ENCODE measurements around the gene MAFG. TPM values are rescaled to one million over a fixed set of nuclear protein-coding genes. Genes with fewer than 3 reads are reported as not detected.
A peak's percentile ranks its signal among the peaks of the same experiment; 100 is the strongest.

MAFG gene
- total and polyA plus RNA-seq, 9 of the 15 experiments (the other 6 are each of a cell fraction or from before 2014, with no cell fraction given), result 1.1 to 58.1 (median 24.9) TPM

- TF ChIP-seq NFYB (IDR thresholded peaks at IDR 0.05; ENCODE audit: extremely low read depth, insufficient read length) (no peak), RBFOX2 (IDR thresholded peaks at IDR 0.05; ENCODE audit: low read depth, low read length) (peak; percentile 25), TAF15 (IDR thresholded peaks at IDR 0.05; ENCODE audit: low read depth, low read length) (no peak), NR3C1 (CRISPR knock-in tag; IDR thresholded peaks at IDR 0.05) (no peak), PRDM10 (IDR thresholded peaks at IDR 0.05; ENCODE audit: partially characterized antibody) (no peak), TEAD2 (tag; IDR thresholded peaks at IDR 0.05) (no peak), SRSF7 (optimal IDR thresholded peaks at IDR 0.05; ENCODE audit: low read depth, low read length) (no peak), EHMT2 (IDR thresholded peaks at IDR 0.05) (no peak), MIER1 (IDR thresholded peaks at IDR 0.05; ENCODE audit: low read depth) (no peak), TAF7 (tag; IDR thresholded peaks at IDR 0.05) (no peak), ZNF134 (CRISPR knock-in tag; conservative IDR thresholded peaks at IDR 0.05) (no peak), ETV6 (IDR thresholded peaks at IDR 0.05; ENCODE audit: borderline replicate concordance in 1 of 2, low read depth in 2 of 2, low read length in 1 of 2) (no peak), ETV6 (CRISPR knock-in tag; IDR thresholded peaks at IDR 0.05; ENCODE audit: borderline replicate concordance) (no peak), STAT6 (CRISPR knock-in tag; IDR thresholded peaks at IDR 0.05) (no peak), ZBED1 (IDR thresholded peaks at IDR 0.05) (no peak), CCNT2 (IDR thresholded peaks at IDR 0.05; ENCODE audit: borderline replicate concordance, extremely low read depth, insufficient read length, low read depth, low read length) (peak; percentile 56), PTBP1 (IDR thresholded peaks at IDR 0.05; ENCODE audit: low read depth, low read length) (no peak), JUN (IDR thresholded peaks at IDR 0.05; ENCODE audit: borderline replicate concordance, low read depth, low read length) (no peak), JUN (CRISPR knock-in tag; IDR thresholded peaks at IDR 0.05; ENCODE audit: borderline replicate concordance) (no peak), ZC3H8 (IDR thresholded peaks at IDR 0.05) (no peak), ZNF124 (CRISPR knock-in tag; IDR thresholded peaks at IDR 0.05) (no peak), SRSF3 (IDR thresholded peaks at IDR 0.05; ENCODE audit: insufficient read depth, low read length) (no peak)
These were observed 57.2 kb downstream of the MAFG start (continued) for GRCh38 chr17:81870131-81870980.
